Uterus (tissue), 4 donors: ENCODE data around the gene HCAR1. TPM values are rescaled to one million over a fixed set of nuclear protein-coding genes. Genes with fewer than 3 reads are reported as not detected.

Source experiments
- DNase-seq, 2 donors: peaks; one replicate each; pipeline ENCODE4 v3.0.0-alpha.2; 2019 to 2020
- H3K27ac ChIP-seq, 2 donors: fragments of 200-600 bp; sonication (generic); 1 replicate in 1 of 2; 2 replicates in 1 of 2; pipeline ENCODE4 v1.5.1; 2016 to 2018
- H3K27me3 ChIP-seq, 2 donors: fragments of 200-600 bp; sonication (generic); one replicate each; pipeline ENCODE4 v1.5.1; 2018 to 2019; ENCODE audit warnings: control low read depth in 1 of 2
- H3K36me3 ChIP-seq, 2 donors: fragments of 200-600 bp; sonication (generic); one replicate each; pipeline ENCODE4 v1.5.1; 2019; ENCODE audit warnings: control low read depth in 1 of 2
- H3K4me1 ChIP-seq, 2 donors: fragments of 200-600 bp; sonication (generic); one replicate each; pipeline ENCODE4 v1.5.1; 2018 to 2019; ENCODE audit warnings: control low read depth in 1 of 2
- H3K4me3 ChIP-seq, 2 donors: fragments of 200-600 bp; sonication (generic); 1 replicate in 1 of 2; 2 replicates in 1 of 2; pipeline ENCODE4 v1.5.1; 2018 to 2019; ENCODE audit warnings: mild to moderate bottlenecking in 1 of 2
- H3K9me3 ChIP-seq, 2 donors: fragments of 200-600 bp; sonication (generic); one replicate each; pipeline ENCODE4 v1.5.1; 2019; ENCODE audit warnings: control low read depth in 1 of 2
- POLR2A ChIP-seq, 2 donors: fragments of 450-650 bp; IDR thresholded peaks; one replicate each; pipeline ENCODE4 v1.6.1; 2016; ENCODE audit warnings: antibody characterized with exemption in 2 of 2, mild to moderate bottlenecking in 1 of 2, moderate library complexity in 1 of 2
- intact Hi-C: fragments of 100-400 bp; cut with DNase I; formaldehyde crosslinking; loops from one replicate; pipeline ENCODE4 v1.15.1; 2023; ENCODE audit warnings: low total_unique reads
- total RNA-seq, 4 donors: library from RNA; depleted of rRNA in 3 of 4; stranded (reverse); fragments of >200 nt in 3 of 4; gene quantifications; one replicate each; pipeline versions ENCODE4 v1.1.0 to v1.2.4, GENCODE V29; 2014 to 2023
- TF ChIP-seq, protein P1 (sequence below), 4 experiments: fragments of 200-600 bp in 2 of 4; fragments of 450-650 bp in 2 of 4; sonication (generic) in 2 of 4; IDR thresholded peaks; one replicate each; pipeline ENCODE4 v1.5.1; 2016 to 2019; ENCODE audit warnings: antibody characterized with exemption in 4 of 4, mild to moderate bottlenecking in 2 of 4, moderate library complexity in 1 of 4
- donor health status: DM: yes; HTN: yes; CAD: no.

Gene HCAR1
- total RNA-seq, 4 donors from 2014 or later: 0.18 to 3.3 TPM; not detected in 2

DNA sequence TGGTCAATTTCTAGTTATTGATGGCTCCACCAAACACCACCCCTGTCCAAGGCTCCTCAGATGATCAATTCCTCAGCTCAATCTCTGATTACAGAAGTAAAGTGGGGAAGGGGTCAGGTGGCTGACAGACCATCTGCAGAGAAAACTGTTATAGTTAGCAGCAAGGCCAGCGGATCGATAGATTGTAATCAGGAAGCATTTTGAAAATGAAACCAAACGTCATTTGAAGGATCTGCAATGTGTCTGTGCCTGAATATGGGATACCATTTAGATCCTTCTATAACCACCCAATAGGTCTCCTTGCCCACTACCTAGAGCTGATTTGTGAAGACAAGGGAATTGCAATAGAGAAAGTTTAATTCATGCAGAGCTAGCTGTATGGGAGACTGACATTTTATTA, 39.1 kb downstream of the HCAR1 start:
- TF ChIP-seq, protein P1, sequence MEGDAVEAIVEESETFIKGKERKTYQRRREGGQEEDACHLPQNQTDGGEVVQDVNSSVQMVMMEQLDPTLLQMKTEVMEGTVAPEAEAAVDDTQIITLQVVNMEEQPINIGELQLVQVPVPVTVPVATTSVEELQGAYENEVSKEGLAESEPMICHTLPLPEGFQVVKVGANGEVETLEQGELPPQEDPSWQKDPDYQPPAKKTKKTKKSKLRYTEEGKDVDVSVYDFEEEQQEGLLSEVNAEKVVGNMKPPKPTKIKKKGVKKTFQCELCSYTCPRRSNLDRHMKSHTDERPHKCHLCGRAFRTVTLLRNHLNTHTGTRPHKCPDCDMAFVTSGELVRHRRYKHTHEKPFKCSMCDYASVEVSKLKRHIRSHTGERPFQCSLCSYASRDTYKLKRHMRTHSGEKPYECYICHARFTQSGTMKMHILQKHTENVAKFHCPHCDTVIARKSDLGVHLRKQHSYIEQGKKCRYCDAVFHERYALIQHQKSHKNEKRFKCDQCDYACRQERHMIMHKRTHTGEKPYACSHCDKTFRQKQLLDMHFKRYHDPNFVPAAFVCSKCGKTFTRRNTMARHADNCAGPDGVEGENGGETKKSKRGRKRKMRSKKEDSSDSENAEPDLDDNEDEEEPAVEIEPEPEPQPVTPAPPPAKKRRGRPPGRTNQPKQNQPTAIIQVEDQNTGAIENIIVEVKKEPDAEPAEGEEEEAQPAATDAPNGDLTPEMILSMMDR (IDR thresholded peaks at IDR 0.05): no peak
- TF ChIP-seq POLR2A (IDR thresholded peaks at IDR 0.05): no peak
- Histone ChIP-seq H3K9me3 (no peaks in the 10 kb centered on the region), H3K27me3 (no peaks in the 10 kb centered on the region), H3K36me3 (no peaks in the 10 kb centered on the region), H3K4me3 (no peak overlapping the region), H3K27ac (no peak overlapping the region), H3K4me1 (no peaks in the 10 kb centered on the region)
- intact Hi-C loops: no loop called here
- DNase-seq: no peak

DNA sequence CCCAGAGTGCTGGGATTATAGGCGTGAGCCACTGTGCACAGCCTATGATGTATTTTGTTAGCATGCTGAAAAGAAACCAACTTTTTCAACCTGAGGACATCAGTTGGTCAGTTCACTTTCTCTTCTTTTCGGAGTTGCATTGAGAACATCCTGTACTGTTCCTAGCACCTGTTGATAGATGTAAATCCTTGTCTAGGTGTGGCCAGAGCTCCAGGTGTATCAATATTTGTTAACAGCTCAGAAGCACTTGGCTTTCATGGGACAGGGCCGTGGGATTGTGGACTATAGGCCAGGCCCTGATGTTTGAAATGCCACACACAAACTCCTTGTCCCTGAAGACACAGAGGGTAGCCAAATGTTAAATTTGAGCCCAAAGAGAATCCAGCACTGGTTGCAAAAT, 42.4 kb downstream of the HCAR1 start:
- Histone ChIP-seq H3K9me3 (no peaks in the 10 kb centered on the region), H3K27me3 (no peaks in the 10 kb centered on the region), H3K27ac (no peak overlapping the region), H3K4me1 (no peaks in the 10 kb centered on the region), H3K4me3 (no peak overlapping the region), H3K36me3 (no peaks in the 10 kb centered on the region)
- intact Hi-C loops: no loop called here
- TF ChIP-seq, protein P1 (IDR thresholded peaks at IDR 0.05): no peak
- no peak for TF ChIP-seq POLR2A (IDR thresholded peaks at IDR 0.05)
- no peak for DNase-seq

DNA sequence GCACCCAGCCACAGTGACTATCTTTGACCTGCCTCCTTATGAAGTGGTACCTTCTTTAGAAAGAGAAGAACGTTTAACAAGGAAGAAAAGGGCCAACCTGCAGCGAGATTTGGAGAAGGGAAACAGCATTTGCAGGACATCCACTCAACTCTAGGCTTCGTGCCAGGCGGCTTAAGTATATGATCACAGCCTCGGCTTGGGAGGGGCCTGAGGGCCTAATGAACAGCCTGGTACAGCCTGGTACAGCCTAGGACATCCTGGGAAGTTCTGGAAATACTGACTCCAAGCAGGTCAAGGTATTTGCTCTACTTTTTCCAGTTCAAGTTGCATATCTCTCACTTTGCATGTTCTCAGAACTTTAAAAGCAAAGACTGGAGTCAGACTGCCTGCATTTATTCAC, 43.6 kb downstream of the HCAR1 start:
- intact Hi-C loops: no loop called here
- H3K4me1 ChIP-seq: no peaks in the 10 kb centered on the region
- TF ChIP-seq, protein P1 (IDR thresholded peaks at IDR 0.05): no peak
- TF ChIP-seq POLR2A (IDR thresholded peaks at IDR 0.05): no peak
- no peak overlapping the region for H3K27ac ChIP-seq
- H3K4me3 ChIP-seq: no peak overlapping the region
- H3K9me3 ChIP-seq: no peaks in the 10 kb centered on the region
- DNase-seq: no peak
- H3K36me3 ChIP-seq: no peaks in the 10 kb centered on the region
- H3K27me3 ChIP-seq: no peaks in the 10 kb centered on the region

DNA sequence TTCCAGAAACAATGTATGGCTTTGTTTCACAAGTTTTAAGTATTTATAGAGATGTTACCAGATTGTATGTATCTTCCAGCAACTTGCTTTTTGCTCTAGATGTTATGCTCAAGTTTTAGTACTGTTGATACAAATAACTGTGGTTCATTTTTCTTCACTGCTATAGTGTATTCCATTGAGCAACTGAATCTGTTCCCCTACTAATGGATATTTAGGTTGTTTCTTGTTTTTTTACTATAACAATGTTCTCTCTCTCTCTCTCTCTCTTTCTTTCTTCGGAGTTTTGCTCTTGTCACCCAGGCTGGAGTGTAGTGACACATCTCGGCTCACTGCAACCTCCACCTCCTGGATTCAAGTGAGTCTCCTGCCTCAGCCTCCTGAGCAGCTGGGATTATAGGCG, 44.1 kb downstream of the HCAR1 start:
- no peak overlapping the region for H3K27ac ChIP-seq
- TF ChIP-seq, protein P1 (IDR thresholded peaks at IDR 0.05): no peak
- no peak for TF ChIP-seq POLR2A (IDR thresholded peaks at IDR 0.05)

DNA sequence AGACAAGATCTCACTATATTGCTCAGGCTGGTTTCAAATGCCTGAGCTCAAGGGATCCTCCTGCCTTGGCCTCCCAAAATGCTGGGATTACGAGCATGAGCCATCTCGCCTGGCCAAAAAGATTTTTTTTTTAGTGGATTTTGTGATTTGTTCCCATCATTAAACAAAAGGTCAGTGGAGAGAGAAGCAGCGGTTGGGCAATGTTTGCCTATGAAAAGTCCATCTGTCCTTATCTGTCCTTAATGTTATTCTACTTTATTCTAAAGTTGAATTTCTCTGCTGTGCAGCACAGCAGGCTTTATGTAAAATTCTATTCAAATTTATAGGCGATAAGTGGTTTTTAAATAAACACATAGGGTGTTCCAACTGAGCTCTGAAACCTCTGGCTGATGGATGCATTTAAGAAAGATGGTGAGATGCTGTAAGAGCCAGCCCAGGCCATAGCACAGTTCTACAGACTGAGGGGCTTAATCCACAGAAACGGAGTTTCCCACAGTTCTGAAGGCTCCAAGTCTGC, 46.3 kb downstream of the HCAR1 start:
- no peak for TF ChIP-seq POLR2A (IDR thresholded peaks at IDR 0.05)
- TF ChIP-seq, protein P1 (IDR thresholded peaks at IDR 0.05): no peak
- no peaks in the 10 kb centered on the region for H3K27me3 ChIP-seq

More for the DNA sequence above, 44.1 kb downstream of the HCAR1 start:
- no peaks in the 10 kb centered on the region for H3K27me3 ChIP-seq
- DNase-seq: no peak
- H3K4me1 ChIP-seq: no peaks in the 10 kb centered on the region
- H3K4me3 ChIP-seq: no peak overlapping the region
- no peaks in the 10 kb centered on the region for H3K36me3 ChIP-seq
- intact Hi-C loops: no loop called here
- no peaks in the 10 kb centered on the region for H3K9me3 ChIP-seq

More for the DNA sequence above, 46.3 kb downstream of the HCAR1 start:
- no peaks in the 10 kb centered on the region for H3K4me1 ChIP-seq
- no peaks in the 10 kb centered on the region for H3K9me3 ChIP-seq
- no peak overlapping the region for H3K4me3 ChIP-seq
- intact Hi-C loops: no loop called here
- no peak for DNase-seq
- H3K36me3 ChIP-seq: no peaks in the 10 kb centered on the region
- no peak overlapping the region for H3K27ac ChIP-seq
